Activated naive CD8-positive, alpha-beta T cell (primary cell): ENCODE data around the gene MUC13.

Source experiments
- H3K27ac Mint-ChIP-seq: one replicate; pipeline ENCODE4 v1.8.0; 2021; ENCODE audit warnings: mixed read lengths
- H3K27me3 Mint-ChIP-seq: one replicate; pipeline ENCODE4 v1.8.0; 2021; ENCODE audit warnings: mixed read lengths
- H3K36me3 Mint-ChIP-seq: one replicate; pipeline ENCODE4 v1.8.0; 2021; ENCODE audit warnings: mixed read lengths
- H3K4me1 Mint-ChIP-seq: one replicate; pipeline ENCODE4 v1.8.0; 2021; ENCODE audit warnings: low read depth, mixed read lengths
- H3K4me3 Mint-ChIP-seq: one replicate; pipeline ENCODE4 v1.8.0; 2021; ENCODE audit warnings: mild to moderate bottlenecking, mixed read lengths
- H3K9me3 Mint-ChIP-seq: one replicate; pipeline ENCODE4 v1.8.0; 2021; ENCODE audit warnings: low read depth, mixed read lengths

MUC13 gene, protein sequence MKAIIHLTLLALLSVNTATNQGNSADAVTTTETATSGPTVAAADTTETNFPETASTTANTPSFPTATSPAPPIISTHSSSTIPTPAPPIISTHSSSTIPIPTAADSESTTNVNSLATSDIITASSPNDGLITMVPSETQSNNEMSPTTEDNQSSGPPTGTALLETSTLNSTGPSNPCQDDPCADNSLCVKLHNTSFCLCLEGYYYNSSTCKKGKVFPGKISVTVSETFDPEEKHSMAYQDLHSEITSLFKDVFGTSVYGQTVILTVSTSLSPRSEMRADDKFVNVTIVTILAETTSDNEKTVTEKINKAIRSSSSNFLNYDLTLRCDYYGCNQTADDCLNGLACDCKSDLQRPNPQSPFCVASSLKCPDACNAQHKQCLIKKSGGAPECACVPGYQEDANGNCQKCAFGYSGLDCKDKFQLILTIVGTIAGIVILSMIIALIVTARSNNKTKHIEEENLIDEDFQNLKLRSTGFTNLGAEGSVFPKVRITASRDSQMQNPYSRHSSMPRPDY

DNA sequence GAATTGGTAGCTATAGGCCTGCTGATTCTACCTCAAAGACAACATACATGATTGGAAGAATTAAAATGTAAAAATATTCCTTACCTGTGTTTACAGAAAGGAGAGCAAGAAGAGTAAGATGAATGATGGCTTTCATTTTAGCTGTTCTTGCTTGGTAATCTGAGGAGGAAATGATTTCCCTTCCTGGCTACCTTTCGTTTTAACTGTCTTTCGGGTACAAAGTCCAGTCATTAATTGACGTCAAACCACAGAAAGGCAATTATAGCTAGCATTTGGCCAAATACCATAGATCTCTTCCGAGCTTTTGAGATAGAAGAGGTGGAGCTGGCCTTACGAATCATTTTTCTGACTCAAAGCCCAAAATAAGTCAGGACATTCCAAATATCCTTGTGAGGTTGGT, at the start of gene MUC13:
TSS of gene MUC13 (minus strand) at position 175 of the 400 bp plus-strand sequence. CDS start at position 136, 39 bp downstream.
- H3K27ac Mint-ChIP-seq = no peak within 1 kb of the TSS
- H3K4me3 Mint-ChIP-seq = no peak within 1 kb of the TSS

GRCh38 chr3:124982855-124983254, 48.3 kb upstream of the MUC13 start:
- Mint-ChIP-seq H3K4me1 (no peaks in the 10 kb centered on the region), H3K9me3 (no peaks in the 10 kb centered on the region), H3K27me3 (no peaks in the 10 kb centered on the region), H3K36me3 (peaks cover 2% of the 10 kb centered on the region), H3K27ac (no peak overlapping the region), H3K4me3 (no peak overlapping the region)

More for the DNA sequence above, at the start of gene MUC13:
- Mint-ChIP-seq H3K27me3 (peaks cover 5% of the 10 kb centered on the region), H3K4me1 (no peaks in the 10 kb centered on the region), H3K9me3 (no peaks in the 10 kb centered on the region), H3K36me3 (no peaks in the 10 kb centered on the region)

GRCh38 chr3:124981472-124981871, 46.9 kb upstream of the MUC13 start:
- Mint-ChIP-seq H3K4me1 (no peaks in the 10 kb centered on the region), H3K27me3 (no peaks in the 10 kb centered on the region), H3K27ac (no peak overlapping the region), H3K9me3 (no peaks in the 10 kb centered on the region), H3K4me3 (no peak overlapping the region), H3K36me3 (peaks cover 14% of the 10 kb centered on the region)

DNA sequence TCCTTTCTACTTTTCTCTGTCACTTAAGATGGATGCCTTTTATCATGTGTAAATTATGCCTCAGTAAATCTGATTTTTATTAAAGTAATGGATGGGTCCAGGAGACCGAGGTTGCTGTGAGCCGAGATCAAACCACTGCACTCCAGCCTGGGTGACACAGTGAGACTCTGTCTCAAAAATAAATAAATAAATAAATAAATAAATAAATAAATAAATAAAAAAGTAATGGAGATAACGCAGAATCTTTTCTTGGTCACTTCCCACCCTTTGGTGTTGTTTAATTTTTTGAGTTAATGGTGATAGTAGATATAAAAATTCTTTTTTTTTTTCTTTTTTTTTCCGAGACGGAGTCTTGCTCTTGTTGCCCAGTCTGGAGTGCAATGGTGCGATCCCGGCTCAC, 44.1 kb upstream of the MUC13 start:
- Mint-ChIP-seq H3K27ac (no peak overlapping the region), H3K4me1 (no peaks in the 10 kb centered on the region), H3K36me3 (peaks cover 14% of the 10 kb centered on the region), H3K9me3 (no peaks in the 10 kb centered on the region), H3K4me3 (no peak overlapping the region), H3K27me3 (no peaks in the 10 kb centered on the region)

DNA sequence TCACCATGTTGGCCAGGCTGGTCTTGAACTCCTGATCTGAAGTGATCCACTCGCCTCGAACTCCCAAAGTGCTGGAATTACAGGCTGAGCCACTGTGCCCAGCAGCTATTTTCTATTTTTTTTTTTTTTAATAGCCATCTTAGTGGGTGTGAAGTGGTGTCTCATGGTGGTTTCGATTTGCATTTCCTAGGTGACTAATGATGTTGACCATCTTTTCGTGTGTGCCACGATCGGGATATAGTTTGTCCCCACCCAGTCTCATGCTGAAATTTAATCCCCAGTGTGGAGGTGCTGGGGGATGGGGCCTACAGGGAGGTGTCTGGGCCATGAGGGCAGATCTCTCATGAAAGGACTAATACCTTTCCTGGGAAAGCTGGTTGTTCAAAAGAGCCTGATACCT, 41.8 kb upstream of the MUC13 start:
- Mint-ChIP-seq H3K9me3 (no peaks in the 10 kb centered on the region), H3K27ac (no peak overlapping the region), H3K4me3 (no peak overlapping the region), H3K27me3 (no peaks in the 10 kb centered on the region), H3K4me1 (no peaks in the 10 kb centered on the region), H3K36me3 (peaks cover 16% of the 10 kb centered on the region)

DNA sequence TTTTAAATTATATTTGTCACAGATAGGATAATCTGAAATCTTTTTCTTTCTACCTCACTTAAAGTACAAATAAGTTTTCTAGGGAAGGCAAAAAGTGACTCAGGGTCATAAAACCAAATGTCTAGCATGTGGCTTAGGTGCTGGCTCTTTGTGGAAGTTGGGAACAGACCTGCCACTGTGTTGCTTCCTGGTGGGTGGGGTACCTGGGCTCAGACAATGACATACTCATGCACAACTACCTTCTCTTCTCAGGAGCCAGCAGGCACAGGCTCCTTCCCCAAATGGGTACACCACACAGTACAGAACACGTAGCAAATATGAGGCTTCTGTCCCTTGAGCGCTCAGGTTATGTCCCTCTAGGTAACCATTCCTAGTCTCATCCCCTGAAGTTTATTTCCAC, 40.1 kb upstream of the MUC13 start:
- H3K36me3 Mint-ChIP-seq = peaks cover 17% of the 10 kb centered on the region
- no peaks in the 10 kb centered on the region for H3K27me3 Mint-ChIP-seq
- H3K27ac Mint-ChIP-seq = no peak overlapping the region
- H3K4me3 Mint-ChIP-seq = no peak overlapping the region
- no peaks in the 10 kb centered on the region for H3K4me1 Mint-ChIP-seq
- H3K9me3 Mint-ChIP-seq = no peaks in the 10 kb centered on the region

GRCh38 chr3:124973290-124973689, 38.7 kb upstream of the MUC13 start:
- H3K4me1 Mint-ChIP-seq = no peaks in the 10 kb centered on the region
- H3K9me3 Mint-ChIP-seq = no peaks in the 10 kb centered on the region
- no peak overlapping the region for H3K27ac Mint-ChIP-seq
- H3K27me3 Mint-ChIP-seq = no peaks in the 10 kb centered on the region
- no peak overlapping the region for H3K4me3 Mint-ChIP-seq
- peaks cover 20% of the 10 kb centered on the region for H3K36me3 Mint-ChIP-seq

DNA sequence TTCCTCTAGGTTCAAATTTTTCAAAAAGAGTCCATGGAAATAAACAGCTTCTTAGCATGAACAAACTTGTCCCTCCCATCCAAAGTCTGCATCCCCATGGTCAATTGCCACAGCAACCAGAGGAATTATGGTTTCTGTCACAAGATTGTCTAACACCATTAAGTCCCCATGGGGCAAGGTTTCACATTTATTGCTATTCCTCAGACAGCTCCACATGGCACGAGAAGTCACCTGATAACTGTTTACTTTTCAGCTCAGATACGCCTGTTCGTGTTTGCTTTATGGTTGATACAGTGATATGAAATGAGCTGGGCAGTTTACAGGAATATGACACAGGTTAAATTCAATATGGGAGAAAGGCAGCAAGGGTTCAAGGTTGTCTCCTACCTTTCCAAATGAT, 37.9 kb upstream of the MUC13 start:
- Mint-ChIP-seq H3K4me1 (no peaks in the 10 kb centered on the region), H3K9me3 (no peaks in the 10 kb centered on the region), H3K4me3 (no peak overlapping the region), H3K27ac (no peak overlapping the region), H3K36me3 (peaks cover 16% of the 10 kb centered on the region), H3K27me3 (no peaks in the 10 kb centered on the region)

GRCh38 chr3:124969963-124970722, 35.6 kb upstream of the MUC13 start:
- no peaks in the 10 kb centered on the region for H3K9me3 Mint-ChIP-seq
- no peak overlapping the region for H3K27ac Mint-ChIP-seq
- peaks cover 8% of the 10 kb centered on the region for H3K36me3 Mint-ChIP-seq

GRCh38 chr3:124969190-124969589, 34.6 kb upstream of the MUC13 start:
- no peaks in the 10 kb centered on the region for H3K27me3 Mint-ChIP-seq
- H3K4me3 Mint-ChIP-seq = no peak overlapping the region
- H3K36me3 Mint-ChIP-seq = peaks cover 8% of the 10 kb centered on the region
- no peak overlapping the region for H3K27ac Mint-ChIP-seq
- peaks cover 2% of the 10 kb centered on the region for H3K4me1 Mint-ChIP-seq
- no peaks in the 10 kb centered on the region for H3K9me3 Mint-ChIP-seq

More at GRCh38 chr3:124969963-124970722, 35.6 kb upstream of the MUC13 start:
- H3K4me3 Mint-ChIP-seq = no peak overlapping the region
- no peaks in the 10 kb centered on the region for H3K27me3 Mint-ChIP-seq
- no peaks in the 10 kb centered on the region for H3K4me1 Mint-ChIP-seq

- H3K36me3 Mint-ChIP-seq = peaks cover 6% of the 10 kb centered on the region
- H3K27ac Mint-ChIP-seq = no peak overlapping the region
- no peak overlapping the region for H3K4me3 Mint-ChIP-seq
- H3K27me3 Mint-ChIP-seq = no peaks in the 10 kb centered on the region
- H3K9me3 Mint-ChIP-seq = no peaks in the 10 kb centered on the region
- peaks cover 2% of the 10 kb centered on the region for H3K4me1 Mint-ChIP-seq
Measured at GRCh38 chr3:124967964-124968363, 33.4 kb upstream of the MUC13 start.

DNA sequence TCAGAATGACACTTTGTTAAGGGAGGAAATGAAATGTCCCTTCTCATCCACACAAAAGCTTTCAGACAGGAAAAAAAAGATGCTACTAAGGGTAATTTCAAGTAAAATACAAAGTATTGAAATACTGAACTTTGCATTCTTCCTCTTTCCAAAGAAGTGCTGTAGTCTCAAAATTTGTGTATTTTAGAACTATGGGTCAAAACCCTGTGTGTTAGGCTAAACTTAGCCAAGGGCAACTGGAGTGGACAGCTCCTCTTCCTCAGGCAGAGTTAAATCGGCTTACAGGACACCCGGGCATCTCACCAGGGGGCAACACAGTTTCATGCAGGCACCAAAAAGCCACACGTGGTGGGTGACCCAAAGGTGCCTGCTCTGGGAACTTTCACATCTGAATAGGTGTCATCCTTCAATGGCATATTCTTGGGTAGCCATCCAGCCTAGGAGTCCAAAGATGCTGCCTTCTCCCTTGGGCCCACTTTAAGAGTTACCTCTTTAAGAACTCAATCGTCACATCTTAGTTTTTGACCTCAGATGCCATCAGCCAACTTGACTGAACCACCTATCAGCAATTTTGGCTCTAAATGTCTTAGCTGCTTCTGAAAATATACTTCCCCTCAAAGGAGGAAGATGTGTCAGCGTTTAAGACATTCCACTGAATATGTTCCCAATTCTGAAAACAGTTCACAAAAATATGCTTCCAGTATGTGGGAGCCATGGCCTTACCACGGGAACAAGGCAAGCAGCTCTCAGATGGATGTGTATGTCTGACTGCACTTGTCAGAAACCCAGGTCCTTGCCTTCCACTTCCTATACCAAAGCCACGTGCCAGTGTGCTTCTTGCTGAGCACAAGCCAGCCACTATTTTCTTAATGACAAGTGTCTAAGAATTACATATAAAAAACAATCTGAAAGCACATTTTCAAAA, 32.2 kb upstream of the MUC13 start:
- peaks cover 2% of the 10 kb centered on the region for H3K4me1 Mint-ChIP-seq
- peaks cover 6% of the 10 kb centered on the region for H3K36me3 Mint-ChIP-seq
- H3K9me3 Mint-ChIP-seq = no peaks in the 10 kb centered on the region
- H3K27ac Mint-ChIP-seq = no peak overlapping the region
- no peaks in the 10 kb centered on the region for H3K27me3 Mint-ChIP-seq
- H3K4me3 Mint-ChIP-seq = no peak overlapping the region

- Mint-ChIP-seq H3K27ac (no peak overlapping the region), H3K27me3 (no peaks in the 10 kb centered on the region), H3K36me3 (peaks cover 4% of the 10 kb centered on the region), H3K4me3 (no peak overlapping the region), H3K4me1 (peaks cover 2% of the 10 kb centered on the region), H3K9me3 (no peaks in the 10 kb centered on the region)
Measured at GRCh38 chr3:124965413-124965812, 30.9 kb upstream of the MUC13 start.

DNA sequence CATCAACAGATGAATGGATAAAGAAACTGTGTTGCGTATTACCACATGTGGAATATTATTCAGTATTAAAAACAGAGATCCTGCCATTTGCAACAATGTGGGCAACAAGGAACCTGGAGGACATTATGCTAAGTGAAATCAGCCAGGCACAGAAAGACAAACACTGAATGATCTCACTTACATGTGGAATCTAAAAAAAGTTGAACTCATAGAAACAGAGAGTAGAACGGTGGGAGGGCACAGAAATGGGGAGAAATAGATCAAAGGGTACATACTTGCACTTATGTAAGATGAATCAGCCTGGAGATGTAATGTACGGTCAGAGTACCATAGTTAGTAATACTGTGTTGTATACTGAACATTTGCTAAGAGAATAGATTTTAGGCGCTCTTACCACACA, 29.8 kb upstream of the MUC13 start:
- Mint-ChIP-seq H3K36me3 (peaks cover 2% of the 10 kb centered on the region), H3K4me1 (peaks cover 2% of the 10 kb centered on the region), H3K27me3 (no peaks in the 10 kb centered on the region), H3K27ac (no peak overlapping the region), H3K9me3 (no peaks in the 10 kb centered on the region), H3K4me3 (no peak overlapping the region)
